SK-N-SH treated with all-trans-retinoic acid at 6 μM for 48 hours (cell line): ENCODE data around the gene CFAP100.

ENCODE experiments used
- CSRNP3 ChIP-seq: fragments of 250-450 bp; sonication (Bioruptor Pico); IDR thresholded peaks from 2 replicates; pipeline ENCODE4 v1.5.1; 2021; ENCODE audit warnings: mild to moderate bottlenecking, moderate library complexity
- PATZ1 ChIP-seq: fragments of 250-450 bp; sonication (Bioruptor Pico); IDR thresholded peaks from 2 replicates; pipeline ENCODE4 v1.8.0; 2020; ENCODE audit warnings: mild to moderate bottlenecking, moderate library complexity, borderline replicate concordance
- RARB ChIP-seq: fragments of 250-450 bp; sonication (Bioruptor Pico); IDR thresholded peaks from 2 replicates; pipeline ENCODE4 v1.8.0; 2021; ENCODE audit warnings: mild to moderate bottlenecking, moderate library complexity
- SNAI2 ChIP-seq: fragments of 250-450 bp; sonication (Bioruptor Pico); IDR thresholded peaks from 2 replicates; pipeline ENCODE4 v1.5.0; 2020; ENCODE audit warnings: mild to moderate bottlenecking, moderate library complexity
- TOX ChIP-seq: fragments of 250-450 bp; sonication (Bioruptor Pico); IDR thresholded peaks from 2 replicates; pipeline ENCODE4 v1.8.0; 2021; ENCODE audit warnings: mild to moderate bottlenecking, moderate library complexity, borderline replicate concordance
- ZNF8 ChIP-seq: fragments of 450-650 bp; formaldehyde crosslinking; IDR thresholded peaks from 2 replicates; pipeline ENCODE4 v1.5.0; 2020; ENCODE audit warnings: mild to moderate bottlenecking, moderate library complexity

- TF ChIP-seq ZNF8 (CRISPR knock-in tag) (no peak), SNAI2 (CRISPR knock-in tag) (no peak), PATZ1 (no peak), TOX (CRISPR knock-in tag) (no peak), CSRNP3 (CRISPR knock-in tag) (no peak), RARB (no peak)
Observed at GRCh38 chr3:126433496-126434263, 39.0 kb downstream of the CFAP100 start.
